Neural cell (in vitro differentiated cells): Measurements from ENCODE around the gene PPIE. TPM values are rescaled to one million over a fixed set of nuclear protein-coding genes. Genes with fewer than 3 reads are reported as not detected.

Experiments used
- H2AFZ ChIP-seq: fragments of 200-600, 300-800 bp; sonication (generic), shearing (Covaris generic); 2 replicates; pipeline ENCODE4 v1.6.0; 2014; ENCODE audit warnings: low read depth, mild to moderate bottlenecking, antibody characterized with exemption, low read length, moderate library complexity
- H3F3A ChIP-seq: fragments of 200-600 bp; shearing (Covaris generic); 2 replicates; pipeline ENCODE4 v1.6.1; 2016; ENCODE audit warnings: mild to moderate bottlenecking, moderate library complexity, mixed read lengths, antibody characterized with exemption, low read length; ENCODE audit not compliant: insufficient read depth, poor library complexity, severe bottlenecking
- H3K27ac ChIP-seq: fragments of 200-600, 300-800 bp; sonication (generic), shearing (Covaris generic); 2 replicates; pipeline ENCODE4 v1.5.1; 2014; ENCODE audit warnings: mild to moderate bottlenecking, low read length, moderate library complexity
- H3K27me3 ChIP-seq: fragments of 300-800, 200-600 bp; sonication (generic), shearing (Covaris generic); 2 replicates; pipeline ENCODE4 v1.6.0; 2014; ENCODE audit warnings: mild to moderate bottlenecking, low read depth, low read length, moderate library complexity; ENCODE audit not compliant: insufficient read depth
- H3K36me3 ChIP-seq: fragments of 300-800, 200-600 bp; sonication (generic), shearing (Covaris generic); 2 replicates; pipeline ENCODE4 v1.5.1; 2014; ENCODE audit warnings: mild to moderate bottlenecking, antibody characterized with exemption, low read length, moderate library complexity; ENCODE audit not compliant: insufficient read depth
- H3K4me2 ChIP-seq: fragments of 300-800, 200-600 bp; sonication (generic), shearing (Covaris generic); 2 replicates; pipeline ENCODE4 v1.6.0; 2014; ENCODE audit warnings: mild to moderate bottlenecking, low read length
- H3K4me3 ChIP-seq: fragments of 300-800, 200-600 bp; sonication (generic), shearing (Covaris generic); 2 replicates; pipeline ENCODE4 v1.5.1; 2014; ENCODE audit warnings: mild to moderate bottlenecking, low read length, moderate library complexity
- H3K79me2 ChIP-seq: fragments of 200-600 bp; shearing (Covaris generic); replicated peaks from 2 replicates; pipeline ENCODE4 v1.6.0; 2014; ENCODE audit warnings: mild to moderate bottlenecking, low read length, moderate library complexity; ENCODE audit not compliant: insufficient read depth
- H3K9ac ChIP-seq: fragments of 300-800, 200-600 bp; sonication (generic), shearing (Covaris generic); 2 replicates; pipeline ENCODE4 v1.6.1; 2016; ENCODE audit warnings: mild to moderate bottlenecking, low read length, mixed read lengths
- H3K9me2 ChIP-seq: fragments of 200-600 bp; shearing (Covaris generic); 2 replicates; pipeline ENCODE4 v1.6.1; 2016; ENCODE audit warnings: mild to moderate bottlenecking, low read length, mixed read lengths; ENCODE audit not compliant: insufficient read depth
- H3K9me3 ChIP-seq: fragments of 200-600, 300-800 bp; sonication (generic), shearing (Covaris generic); 2 replicates; pipeline ENCODE4 v1.6.1; 2016; ENCODE audit warnings: mild to moderate bottlenecking, mixed run types, low read length, moderate library complexity, mixed read lengths
- H4K20me1 ChIP-seq: fragments of 200-600 bp; shearing (Covaris generic); 2 replicates; pipeline ENCODE4 v1.6.1; 2016; ENCODE audit warnings: mild to moderate bottlenecking, mixed run types; ENCODE audit not compliant: insufficient read depth
- EP300 ChIP-seq: fragments of 450-650 bp; conservative IDR thresholded peaks from 2 replicates; pipeline ENCODE4 v1.6.1; 2014; ENCODE audit warnings: antibody characterized with exemption, mild to moderate bottlenecking, moderate library complexity; ENCODE audit not compliant: poor library complexity, severe bottlenecking
- MXI1 ChIP-seq: fragments of 450-650 bp; conservative IDR thresholded peaks from 2 replicates; pipeline ENCODE4 v1.6.1; 2014; ENCODE audit warnings: antibody characterized with exemption, mild to moderate bottlenecking; ENCODE audit not compliant: poor library complexity, severe bottlenecking
- POLR2AphosphoS5 ChIP-seq: IDR thresholded peaks from 2 replicates; pipeline ENCODE4 v1.6.1; 2012
- RAD21 ChIP-seq: fragments of 450-650 bp; conservative IDR thresholded peaks from 2 replicates; pipeline ENCODE4 v1.6.1; 2014; ENCODE audit warnings: antibody characterized with exemption, mild to moderate bottlenecking, moderate library complexity
- SMC3 ChIP-seq: fragments of 450-650 bp; conservative IDR thresholded peaks from 2 replicates; pipeline ENCODE4 v1.6.1; 2014; ENCODE audit warnings: antibody characterized with exemption, mild to moderate bottlenecking, moderate library complexity; ENCODE audit not compliant: poor library complexity
- TAF1 ChIP-seq: IDR thresholded peaks from 2 replicates; pipeline ENCODE4 v1.6.1; 2012; ENCODE audit warnings: low read depth
- polyA plus RNA-seq: library from polyadenylated mRNA; depleted of rRNA; stranded (reverse); fragments of >200 nt; gene quantifications from 2 replicates; pipeline ENCODE4 v1.2.3, GENCODE V29; 2014
- TF ChIP-seq, protein P1 (sequence below): IDR thresholded peaks from 2 replicates; pipeline ENCODE4 v1.6.1; 2012; ENCODE audit warnings: borderline replicate concordance
- TF ChIP-seq, protein P2 (sequence below): fragments of 450-650 bp; IDR thresholded peaks from 2 replicates; pipeline ENCODE4 v1.5.1; 2014; ENCODE audit warnings: antibody characterized with exemption, mild to moderate bottlenecking, moderate library complexity; ENCODE audit not compliant: poor library complexity, severe bottlenecking

Gene PPIE
- polyA plus RNA-seq, 1 donor from 2014 or later, result 55.9 TPM

DNA sequence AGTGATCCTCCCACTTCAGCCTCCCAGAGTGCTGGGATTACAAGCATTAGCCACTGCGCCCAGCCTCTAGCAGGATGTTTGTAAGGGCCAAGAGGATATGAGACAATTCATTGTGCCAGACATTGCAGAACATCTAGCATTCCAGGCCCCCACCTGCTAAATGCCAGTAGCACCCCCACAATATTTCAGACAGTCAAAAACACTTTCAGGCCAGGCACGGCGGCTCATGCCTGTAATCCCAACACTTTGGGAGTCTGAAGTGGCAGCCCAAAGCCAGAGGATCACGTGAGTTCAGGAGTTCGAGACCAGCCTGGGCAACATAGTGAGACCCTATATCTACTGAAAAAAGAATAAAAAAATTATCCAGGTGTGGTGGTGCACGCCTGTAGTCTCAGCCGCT is 12.9 kb downstream of the PPIE start:
- Histone ChIP-seq H3F3A (no peaks in the 10 kb centered on the region), H3K27ac (no peak overlapping the region), H2AFZ (no peak overlapping the region), H3K9me3 (no peaks in the 10 kb centered on the region), H3K27me3 (no peaks in the 10 kb centered on the region), H3K4me3 (no peak overlapping the region), H3K36me3 (no peaks in the 10 kb centered on the region), H3K9ac (no peak overlapping the region), H3K79me2 (no peaks in the 10 kb centered on the region), H3K9me2 (no peaks in the 10 kb centered on the region), H4K20me1 (no peaks in the 10 kb centered on the region), H3K4me2 (no peak overlapping the region)
- TF ChIP-seq EP300, result no peak
- TF ChIP-seq SMC3, result no peak
- TF ChIP-seq MXI1, result no peak
- TF ChIP-seq, protein P1, sequence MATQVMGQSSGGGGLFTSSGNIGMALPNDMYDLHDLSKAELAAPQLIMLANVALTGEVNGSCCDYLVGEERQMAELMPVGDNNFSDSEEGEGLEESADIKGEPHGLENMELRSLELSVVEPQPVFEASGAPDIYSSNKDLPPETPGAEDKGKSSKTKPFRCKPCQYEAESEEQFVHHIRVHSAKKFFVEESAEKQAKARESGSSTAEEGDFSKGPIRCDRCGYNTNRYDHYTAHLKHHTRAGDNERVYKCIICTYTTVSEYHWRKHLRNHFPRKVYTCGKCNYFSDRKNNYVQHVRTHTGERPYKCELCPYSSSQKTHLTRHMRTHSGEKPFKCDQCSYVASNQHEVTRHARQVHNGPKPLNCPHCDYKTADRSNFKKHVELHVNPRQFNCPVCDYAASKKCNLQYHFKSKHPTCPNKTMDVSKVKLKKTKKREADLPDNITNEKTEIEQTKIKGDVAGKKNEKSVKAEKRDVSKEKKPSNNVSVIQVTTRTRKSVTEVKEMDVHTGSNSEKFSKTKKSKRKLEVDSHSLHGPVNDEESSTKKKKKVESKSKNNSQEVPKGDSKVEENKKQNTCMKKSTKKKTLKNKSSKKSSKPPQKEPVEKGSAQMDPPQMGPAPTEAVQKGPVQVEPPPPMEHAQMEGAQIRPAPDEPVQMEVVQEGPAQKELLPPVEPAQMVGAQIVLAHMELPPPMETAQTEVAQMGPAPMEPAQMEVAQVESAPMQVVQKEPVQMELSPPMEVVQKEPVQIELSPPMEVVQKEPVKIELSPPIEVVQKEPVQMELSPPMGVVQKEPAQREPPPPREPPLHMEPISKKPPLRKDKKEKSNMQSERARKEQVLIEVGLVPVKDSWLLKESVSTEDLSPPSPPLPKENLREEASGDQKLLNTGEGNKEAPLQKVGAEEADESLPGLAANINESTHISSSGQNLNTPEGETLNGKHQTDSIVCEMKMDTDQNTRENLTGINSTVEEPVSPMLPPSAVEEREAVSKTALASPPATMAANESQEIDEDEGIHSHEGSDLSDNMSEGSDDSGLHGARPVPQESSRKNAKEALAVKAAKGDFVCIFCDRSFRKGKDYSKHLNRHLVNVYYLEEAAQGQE, result no peak
- no peak for TF ChIP-seq TAF1
- TF ChIP-seq, protein P2, sequence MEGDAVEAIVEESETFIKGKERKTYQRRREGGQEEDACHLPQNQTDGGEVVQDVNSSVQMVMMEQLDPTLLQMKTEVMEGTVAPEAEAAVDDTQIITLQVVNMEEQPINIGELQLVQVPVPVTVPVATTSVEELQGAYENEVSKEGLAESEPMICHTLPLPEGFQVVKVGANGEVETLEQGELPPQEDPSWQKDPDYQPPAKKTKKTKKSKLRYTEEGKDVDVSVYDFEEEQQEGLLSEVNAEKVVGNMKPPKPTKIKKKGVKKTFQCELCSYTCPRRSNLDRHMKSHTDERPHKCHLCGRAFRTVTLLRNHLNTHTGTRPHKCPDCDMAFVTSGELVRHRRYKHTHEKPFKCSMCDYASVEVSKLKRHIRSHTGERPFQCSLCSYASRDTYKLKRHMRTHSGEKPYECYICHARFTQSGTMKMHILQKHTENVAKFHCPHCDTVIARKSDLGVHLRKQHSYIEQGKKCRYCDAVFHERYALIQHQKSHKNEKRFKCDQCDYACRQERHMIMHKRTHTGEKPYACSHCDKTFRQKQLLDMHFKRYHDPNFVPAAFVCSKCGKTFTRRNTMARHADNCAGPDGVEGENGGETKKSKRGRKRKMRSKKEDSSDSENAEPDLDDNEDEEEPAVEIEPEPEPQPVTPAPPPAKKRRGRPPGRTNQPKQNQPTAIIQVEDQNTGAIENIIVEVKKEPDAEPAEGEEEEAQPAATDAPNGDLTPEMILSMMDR, result no peak

DNA sequence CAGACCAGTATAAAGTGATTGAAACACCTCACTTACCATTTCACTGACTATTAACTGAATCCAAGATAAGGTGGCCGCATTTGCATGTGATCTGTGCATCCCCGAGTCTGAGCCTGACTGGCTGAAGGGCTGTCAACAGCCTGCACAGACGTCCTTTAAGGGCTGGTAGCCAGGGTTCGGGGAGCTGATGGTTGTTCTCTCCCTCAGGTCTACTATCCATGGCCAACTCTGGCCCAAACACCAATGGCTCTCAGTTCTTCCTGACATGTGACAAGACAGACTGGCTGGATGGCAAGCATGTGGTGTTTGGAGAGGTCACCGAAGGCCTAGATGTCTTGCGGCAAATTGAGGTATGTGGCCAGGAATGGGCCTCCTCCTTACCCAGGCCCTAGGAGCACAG is 14.0 kb downstream of the PPIE start:
- no peak for TF ChIP-seq SMC3
- TF ChIP-seq MXI1, result no peak
- TF ChIP-seq, protein P1, result no peak
- TF ChIP-seq RAD21, result no peak
- TF ChIP-seq POLR2AphosphoS5, result no peak
- no peak overlapping the region for H2AFZ ChIP-seq
- no peak overlapping the region for H3K4me2 ChIP-seq
- no peaks in the 10 kb centered on the region for H3K9me3 ChIP-seq
- H3K27me3 ChIP-seq, result no peaks in the 10 kb centered on the region
- no peaks in the 10 kb centered on the region for H3K79me2 ChIP-seq
- H3K9me2 ChIP-seq, result no peaks in the 10 kb centered on the region
- H3K36me3 ChIP-seq, result no peaks in the 10 kb centered on the region
- no peaks in the 10 kb centered on the region for H4K20me1 ChIP-seq
- no peak overlapping the region for H3K4me3 ChIP-seq
- H3K27ac ChIP-seq, result no peak overlapping the region
- H3K9ac ChIP-seq, result no peak overlapping the region
- H3F3A ChIP-seq, result no peaks in the 10 kb centered on the region
